Subcutaneous preadipocyte (primary cell): Measurements from ENCODE around the gene TMEM174. TPM values are rescaled to one million over a fixed set of nuclear protein-coding genes. Genes with fewer than 3 reads are reported as not detected.

Experiments
- total RNA-seq: library from RNA; depleted of rRNA; stranded (reverse); fragments of >200 nt; gene quantifications from 2 replicates; pipeline ENCODE4 v1.2.3, GENCODE V29; 2012

Gene TMEM174, protein sequence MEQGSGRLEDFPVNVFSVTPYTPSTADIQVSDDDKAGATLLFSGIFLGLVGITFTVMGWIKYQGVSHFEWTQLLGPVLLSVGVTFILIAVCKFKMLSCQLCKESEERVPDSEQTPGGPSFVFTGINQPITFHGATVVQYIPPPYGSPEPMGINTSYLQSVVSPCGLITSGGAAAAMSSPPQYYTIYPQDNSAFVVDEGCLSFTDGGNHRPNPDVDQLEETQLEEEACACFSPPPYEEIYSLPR
- not detected in 2 replicates for total RNA-seq

DNA sequence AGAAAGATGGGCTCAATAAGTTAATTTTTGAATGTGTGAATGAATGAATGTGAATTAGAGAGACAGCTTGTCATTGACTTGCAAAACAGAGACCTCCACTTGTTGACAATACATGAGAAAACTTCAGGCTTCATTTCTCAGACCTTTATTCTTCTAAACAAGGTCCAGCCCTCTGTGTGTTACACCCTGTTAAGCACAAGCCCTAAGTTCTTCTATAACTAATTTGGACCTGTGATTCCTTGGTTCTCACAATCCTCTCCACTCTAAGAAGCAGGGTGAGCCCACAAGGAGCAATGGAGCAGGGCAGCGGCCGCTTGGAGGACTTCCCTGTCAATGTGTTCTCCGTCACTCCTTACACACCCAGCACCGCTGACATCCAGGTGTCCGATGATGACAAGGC, at the start of gene TMEM174:
Gene TMEM174, plus strand, starts transcription at position 243 of the 400 bp plus-strand sequence. Its CDS starts 51 bp downstream, at position 294.

Other genes with a start within 250 kb of the TMEM174 start
- 14.0 and 17.2 TPM in 2 replicates for gene FCHO2, start 217.2 kb upstream of the TMEM174 start, total RNA-seq
- 4.4 and 7.4 TPM in 2 replicates for gene TMEM171, start 52.6 kb upstream of the TMEM174 start, total RNA-seq